HCT116 (cell line): ENCODE data around the gene AKT3. TPM values are rescaled to one million over a fixed set of nuclear protein-coding genes. Genes with fewer than 3 reads are reported as not detected.

Source experiments
- ATAC-seq: fragments of 200-7000 bp; cut with Tn5 transposase; 2 replicates; pipeline ENCODE4 v1.9.1; 2020; ENCODE audit warnings: mild to moderate bottlenecking, moderate library complexity
- BruUV-seq: library from RNA; stranded (reverse); fragments of 400-500 nt; replicated peaks from 2 replicates; lab custom pipeline; 2021; lab: Mats Ljungman, UMichigan
- CTCF ChIA-PET: fragments of 300-600 bp; sonication (Branson Sonifier 250); formaldehyde crosslinking; loops from one replicate; lab custom pipeline; 2021; ENCODE audit warnings: antibody characterized with exemption; lab: Charles Lee
- POLR2A ChIA-PET: fragments of 300-600, 350-600 bp; sonication (Branson Sonifier 250); formaldehyde crosslinking; loops from one replicate; lab custom pipeline; 2021; ENCODE audit warnings: antibody characterized with exemption; lab: Charles Lee
- RAD21 ChIA-PET, 2 experiments: fragments of 300-600 bp; sonication (Branson Sonifier 250); formaldehyde crosslinking; loops; one replicate each; lab custom pipeline; 2023; ENCODE audit warnings: low total read pairs in 2 of 2; ENCODE audit not compliant: uncharacterized antibody in 2 of 2, unreplicated experiment in 2 of 2, low non-redundant PET in 1 of 2; lab: Charles Lee
- DNase-seq: peaks from one replicate; pipeline ENCODE4 v3.0.0-alpha.2; 2010; ENCODE audit warnings: low read depth, low spot score
- H2AFZ ChIP-seq: fragments of 200-600 bp; shearing (Covaris generic), sonication (generic); 2 replicates; pipeline ENCODE4 v1.6.1; 2017; ENCODE audit warnings: low read depth, mixed run types, mixed read lengths, antibody characterized with exemption, low read length; ENCODE audit not compliant: poor library complexity, severe bottlenecking
- H3K27ac ChIP-seq: 2 replicates; pipeline ENCODE4 v1.5.1; 2012; ENCODE audit warnings: low read depth, low read length
- H3K27me3 ChIP-seq: fragments of 200-600 bp; sonication (generic); 2 replicates; pipeline ENCODE4 v1.6.1; 2016; ENCODE audit warnings: mixed run types, low read length, mixed read lengths; ENCODE audit not compliant: insufficient read depth
- H3K36me3 ChIP-seq, 2 experiments: fragments of 200-500 bp in 1 of 2; fragments of 200-600 bp in 1 of 2; sonication (Bioruptor generic) in 1 of 2; sonication (generic) in 1 of 2; 2 replicates each; pipeline versions ENCODE4 v1.5.1 to v1.6.1; 2014 to 2016; ENCODE audit warnings: low read length in 2 of 2, inconsistent platforms in 1 of 2, mixed read lengths in 1 of 2, mixed run types in 1 of 2; ENCODE audit not compliant: insufficient read depth in 2 of 2, control insufficient read depth in 1 of 2
- H3K4me1 ChIP-seq, 2 experiments: fragments of 200-600 bp in 1 of 2; sonication (generic) in 1 of 2; 2 replicates each; pipeline versions ENCODE4 v1.5.1 to v1.6.1; 2012 to 2017; ENCODE audit warnings: low read length in 2 of 2, inconsistent platforms in 1 of 2, mild to moderate bottlenecking in 1 of 2, mixed read lengths in 1 of 2, mixed run types in 1 of 2, moderate library complexity in 1 of 2; ENCODE audit not compliant: insufficient read depth in 2 of 2, control insufficient read depth in 1 of 2
- H3K4me2 ChIP-seq: fragments of 200-600 bp; sonication (generic); 2 replicates; pipeline ENCODE4 v1.6.1; 2017; ENCODE audit warnings: mixed run types, low read length, mixed read lengths
- H3K4me3 ChIP-seq, 2 experiments: fragments of 200-600 bp in 1 of 2; sonication (generic) in 1 of 2; replicated peaks in 1 of 2; 2 replicates each; pipeline ENCODE4 v1.5.1; 2011 to 2016; ENCODE audit warnings: low read length in 2 of 2, control low read depth in 1 of 2, low read depth in 1 of 2, mild to moderate bottlenecking in 1 of 2, mixed read lengths in 1 of 2, mixed run types in 1 of 2
- H3K79me2 ChIP-seq: fragments of 200-600 bp; sonication (generic); 2 replicates; pipeline ENCODE4 v1.6.1; 2017; ENCODE audit warnings: mild to moderate bottlenecking, mixed run types, low read length, moderate library complexity, mixed read lengths; ENCODE audit not compliant: insufficient read depth
- H3K9ac ChIP-seq: fragments of 200-600 bp; sonication (generic); 2 replicates; pipeline ENCODE4 v1.6.1; 2016; ENCODE audit warnings: low read length, mixed read lengths
- H3K9me2 ChIP-seq: fragments of 200-600 bp; sonication (generic), shearing (Covaris generic); 2 replicates; pipeline ENCODE4 v1.6.1; 2017; ENCODE audit warnings: mixed run types, mild to moderate bottlenecking, moderate library complexity; ENCODE audit not compliant: insufficient read depth
- H3K9me3 ChIP-seq, 2 experiments: fragments of 200-500 bp in 1 of 2; fragments of 200-600 bp in 1 of 2; sonication (Bioruptor generic) in 1 of 2; sonication (generic) in 1 of 2; 2 replicates each; pipeline ENCODE4 v1.6.1; 2014 to 2017; ENCODE audit warnings: low read length in 2 of 2, mixed read lengths in 2 of 2, inconsistent platforms in 1 of 2, low read depth in 1 of 2, mild to moderate bottlenecking in 1 of 2, mixed run types in 1 of 2, moderate library complexity in 1 of 2; ENCODE audit not compliant: control insufficient read depth in 1 of 2, insufficient read depth in 1 of 2
- H4K20me1 ChIP-seq: fragments of 200-600 bp; sonication (generic), shearing (Covaris generic); 2 replicates; pipeline ENCODE4 v1.6.1; 2017; ENCODE audit warnings: mixed run types, mild to moderate bottlenecking, moderate library complexity; ENCODE audit not compliant: insufficient read depth
- CEBPB ChIP-seq: IDR thresholded peaks from 2 replicates; pipeline ENCODE4 v1.6.1; 2012; ENCODE audit warnings: low read depth
- ELF1 ChIP-seq: IDR thresholded peaks from 2 replicates; pipeline ENCODE4 v1.6.1; 2012; ENCODE audit warnings: low read depth, borderline replicate concordance
- EZH2 ChIP-seq: fragments of 200-600 bp; sonication (generic); IDR thresholded peaks from 2 replicates; pipeline ENCODE4 v1.6.1; 2017; ENCODE audit warnings: antibody characterized with exemption, mixed run types
- JUND ChIP-seq: IDR thresholded peaks from 2 replicates; pipeline ENCODE4 v1.6.1; 2012
- POLR2AphosphoS5 ChIP-seq: IDR thresholded peaks from 2 replicates; pipeline ENCODE4 v1.6.1; 2011; ENCODE audit warnings: mild to moderate bottlenecking, low read depth, low read length, moderate library complexity
- REST ChIP-seq: IDR thresholded peaks from 2 replicates; pipeline ENCODE4 v1.6.1; 2012; ENCODE audit warnings: low read depth
- SIN3A ChIP-seq: IDR thresholded peaks from 2 replicates; pipeline ENCODE4 v1.6.1; 2012; ENCODE audit warnings: low read depth
- SP1 ChIP-seq: IDR thresholded peaks from 2 replicates; pipeline ENCODE4 v1.6.1; 2012; ENCODE audit warnings: low read depth
- TCF7L2 ChIP-seq: IDR thresholded peaks from 2 replicates; pipeline ENCODE4 v1.7.0; 2011; ENCODE audit warnings: borderline replicate concordance, inconsistent platforms; ENCODE audit not compliant: insufficient read depth, insufficient read length; ENCODE audit errors: extremely low read depth
- ZBTB33 ChIP-seq: IDR thresholded peaks from 2 replicates; pipeline ENCODE4 v1.6.1; 2011; ENCODE audit warnings: mild to moderate bottlenecking, low read length, moderate library complexity; ENCODE audit not compliant: insufficient replicate concordance; ENCODE audit errors: extremely low read depth
- ZFX ChIP-seq: fragments of 450-650 bp; IDR thresholded peaks from 2 replicates; pipeline ENCODE4 v1.6.1; 2017
- ZNF274 ChIP-seq: fragments of 200-500 bp; sonication (Bioruptor generic); IDR thresholded peaks from 2 replicates; pipeline ENCODE4 v1.6.1; 2014; ENCODE audit warnings: mild to moderate bottlenecking, low read depth, low read length, inconsistent platforms
- intact Hi-C: fragments of 100-400 bp; cut with micrococcal nuclease; formaldehyde crosslinking; loops from 2 replicates; pipeline ENCODE4 v1.10.0; 2022
- total RNA-seq: library from RNA; stranded (reverse); gene quantifications from one replicate; pipeline ENCODE4 v1.2.1, GENCODE V29; 2021; ENCODE audit not compliant: unreplicated experiment
- TF ChIP-seq, protein P1 (sequence below): IDR thresholded peaks from 2 replicates; pipeline ENCODE4 v1.6.1; 2012

Gene AKT3
- total RNA-seq, 1 experiment from 2014 or later, result 0.49 TPM

DNA sequence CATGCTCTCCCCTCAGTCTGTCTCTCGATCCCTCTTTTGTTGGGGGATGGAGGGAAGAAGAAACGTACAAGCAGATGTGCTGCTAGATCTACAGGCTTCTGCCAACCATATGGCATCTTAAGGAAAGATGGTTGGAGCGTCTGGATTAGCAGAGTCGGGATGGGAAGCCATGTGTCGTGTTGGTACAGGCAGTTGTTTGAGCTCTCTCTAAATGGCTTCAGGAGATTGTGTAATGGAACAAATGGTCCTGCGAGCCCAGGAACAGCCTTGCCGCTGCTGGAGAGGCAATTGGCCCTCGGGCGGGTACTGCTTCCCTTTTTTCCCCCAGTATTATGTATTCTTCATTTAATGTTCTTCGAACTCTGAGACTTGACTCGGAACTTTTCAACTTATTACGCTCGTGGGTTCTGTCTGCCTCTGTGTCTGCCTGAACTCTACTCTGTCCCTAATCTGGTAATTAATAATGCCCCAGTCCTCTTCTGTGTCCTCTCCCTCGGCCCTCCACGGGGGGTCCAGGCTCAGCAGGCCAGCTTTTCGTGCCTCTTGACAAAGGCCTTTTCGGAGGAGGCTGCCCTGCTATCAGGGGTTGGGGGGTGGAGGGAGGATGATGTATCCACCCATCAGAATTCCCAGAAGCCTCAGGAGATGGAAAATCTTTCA, 378.9 kb downstream of the AKT3 start:
- ChIA-PET RAD21 (no interaction called here), POLR2A (no interaction called here), CTCF (no interaction called here)
- H3K27ac ChIP-seq, result no peak overlapping the region
- H3K36me3 ChIP-seq, result no peaks in the 10 kb centered on the region
- H3K9me3 ChIP-seq, result no peaks in the 10 kb centered on the region
- no peaks in the 10 kb centered on the region for H3K4me1 ChIP-seq
- DNase-seq (no peak), ATAC-seq (no peak)
- no peak overlapping the region for H3K4me2 ChIP-seq
- H3K9ac ChIP-seq, result no peak overlapping the region
- no peak for TF ChIP-seq ZFX
- TF ChIP-seq CEBPB, result no peak
- no peak for TF ChIP-seq ELF1
- no peak for TF ChIP-seq SIN3A
- TF ChIP-seq, protein P1, sequence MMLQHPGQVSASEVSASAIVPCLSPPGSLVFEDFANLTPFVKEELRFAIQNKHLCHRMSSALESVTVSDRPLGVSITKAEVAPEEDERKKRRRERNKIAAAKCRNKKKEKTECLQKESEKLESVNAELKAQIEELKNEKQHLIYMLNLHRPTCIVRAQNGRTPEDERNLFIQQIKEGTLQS, result no peak
- no peak for TF ChIP-seq TCF7L2
- TF ChIP-seq JUND, result no peak
- TF ChIP-seq ZBTB33, result no peak
- H2AFZ ChIP-seq, result no peak overlapping the region
- no TSS peak for BruUV-seq
- no peaks in the 10 kb centered on the region for H4K20me1 ChIP-seq
- intact Hi-C loops, result no loop called here
- H3K79me2 ChIP-seq, result no peaks in the 10 kb centered on the region
- no peaks in the 10 kb centered on the region for H3K27me3 ChIP-seq
- no peaks in the 10 kb centered on the region for H3K9me2 ChIP-seq
- no peak overlapping the region for H3K4me3 ChIP-seq

DNA sequence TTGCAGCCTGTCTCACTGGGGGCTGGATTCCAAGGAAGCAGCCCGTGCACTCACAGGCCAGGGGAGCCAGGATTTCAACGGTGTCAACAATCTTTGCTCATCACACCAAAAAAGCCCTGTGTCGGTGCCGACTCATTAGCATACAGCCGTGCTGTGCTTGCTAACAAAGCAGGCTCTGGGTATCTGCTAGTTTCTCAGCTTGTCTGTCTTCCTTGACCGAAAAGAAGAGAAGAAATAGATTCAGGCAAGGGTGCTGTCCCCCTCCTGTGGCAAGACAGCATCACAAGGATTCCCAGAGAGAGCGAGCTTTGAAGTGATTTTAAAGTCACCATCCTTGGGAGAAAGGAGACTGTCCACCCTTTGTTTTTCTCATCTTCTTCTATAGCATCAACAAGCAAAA, 379.5 kb downstream of the AKT3 start:
- no TSS peak for BruUV-seq

More for the DNA sequence above, 379.5 kb downstream of the AKT3 start:
- intact Hi-C loops, result no loop called here
- POLR2A ChIA-PET, result no interaction called here
- Histone ChIP-seq H4K20me1 (no peaks in the 10 kb centered on the region), H3K4me3 (no peak overlapping the region), H2AFZ (no peak overlapping the region), H3K9me3 (no peaks in the 10 kb centered on the region), H3K4me2 (no peak overlapping the region), H3K36me3 (no peaks in the 10 kb centered on the region), H3K9me2 (no peaks in the 10 kb centered on the region), H3K9ac (no peak overlapping the region), H3K4me1 (no peaks in the 10 kb centered on the region), H3K79me2 (no peaks in the 10 kb centered on the region), H3K27ac (no peak overlapping the region), H3K27me3 (no peaks in the 10 kb centered on the region)
- RAD21 ChIA-PET, result no interaction called here
- ATAC-seq, result no peak
- no peak for TF ChIP-seq REST
- no peak for TF ChIP-seq EZH2
- TF ChIP-seq, protein P1, result no peak
- TF ChIP-seq SIN3A, result no peak
- TF ChIP-seq SP1, result no peak
- TF ChIP-seq TCF7L2, result no peak
- TF ChIP-seq CEBPB, result no peak
- no peak for TF ChIP-seq POLR2AphosphoS5
- TF ChIP-seq ZNF274, result no peak
- no peak for DNase-seq
- CTCF ChIA-PET, result no interaction called here
